SK-N-MC (cell line): Measurements from ENCODE around the gene BTC.

Source experiments
- EZH2 ChIP-seq: fragments of 200-600 bp; sonication (generic); IDR thresholded peaks from one replicate; pipeline ENCODE4 v1.6.1; 2017; ENCODE audit warnings: antibody characterized with exemption
- FOXP2 ChIP-seq: optimal IDR thresholded peaks from 2 replicates; pipeline ENCODE3; 2011; ENCODE audit warnings: mild to moderate bottlenecking, moderate library complexity; ENCODE audit not compliant: insufficient read depth; ENCODE audit errors: extremely low read length, control extremely low read depth
- POLR2AphosphoS5 ChIP-seq: IDR thresholded peaks from 2 replicates; pipeline ENCODE4 v1.6.1; 2012; ENCODE audit warnings: mild to moderate bottlenecking, low read depth, low read length, borderline replicate concordance

DNA sequence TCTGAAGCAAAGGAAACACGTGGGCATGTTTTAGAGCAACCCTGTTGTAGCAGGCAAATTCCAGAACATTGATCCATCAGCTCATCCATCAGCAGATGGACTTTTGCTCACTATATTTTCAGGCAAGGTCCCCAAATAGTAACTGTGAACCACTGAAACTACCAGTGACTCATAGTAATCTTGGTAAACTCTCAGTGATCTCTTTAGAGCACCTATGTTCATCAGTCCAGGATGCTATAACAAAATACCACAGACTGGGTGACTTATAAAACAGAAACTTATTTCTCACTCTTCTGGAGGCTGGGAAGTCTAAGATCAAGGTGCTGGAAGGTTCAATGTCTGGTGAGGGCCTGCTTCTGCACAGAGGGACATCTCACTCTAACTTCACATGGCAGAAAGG is 28.9 kb upstream of the BTC start:
- no peak for TF ChIP-seq POLR2AphosphoS5
- TF ChIP-seq EZH2 = no peak
- TF ChIP-seq FOXP2 = no peak
